Measurements from ENCODE around the gene PDGFRB. TPM values are rescaled to one million over a fixed set of nuclear protein-coding genes. Genes with fewer than 3 reads are reported as not detected.

The PDGFRB gene
- total RNA-seq, 1 experiment from 2014 or later, result 1.8 TPM

DNA sequence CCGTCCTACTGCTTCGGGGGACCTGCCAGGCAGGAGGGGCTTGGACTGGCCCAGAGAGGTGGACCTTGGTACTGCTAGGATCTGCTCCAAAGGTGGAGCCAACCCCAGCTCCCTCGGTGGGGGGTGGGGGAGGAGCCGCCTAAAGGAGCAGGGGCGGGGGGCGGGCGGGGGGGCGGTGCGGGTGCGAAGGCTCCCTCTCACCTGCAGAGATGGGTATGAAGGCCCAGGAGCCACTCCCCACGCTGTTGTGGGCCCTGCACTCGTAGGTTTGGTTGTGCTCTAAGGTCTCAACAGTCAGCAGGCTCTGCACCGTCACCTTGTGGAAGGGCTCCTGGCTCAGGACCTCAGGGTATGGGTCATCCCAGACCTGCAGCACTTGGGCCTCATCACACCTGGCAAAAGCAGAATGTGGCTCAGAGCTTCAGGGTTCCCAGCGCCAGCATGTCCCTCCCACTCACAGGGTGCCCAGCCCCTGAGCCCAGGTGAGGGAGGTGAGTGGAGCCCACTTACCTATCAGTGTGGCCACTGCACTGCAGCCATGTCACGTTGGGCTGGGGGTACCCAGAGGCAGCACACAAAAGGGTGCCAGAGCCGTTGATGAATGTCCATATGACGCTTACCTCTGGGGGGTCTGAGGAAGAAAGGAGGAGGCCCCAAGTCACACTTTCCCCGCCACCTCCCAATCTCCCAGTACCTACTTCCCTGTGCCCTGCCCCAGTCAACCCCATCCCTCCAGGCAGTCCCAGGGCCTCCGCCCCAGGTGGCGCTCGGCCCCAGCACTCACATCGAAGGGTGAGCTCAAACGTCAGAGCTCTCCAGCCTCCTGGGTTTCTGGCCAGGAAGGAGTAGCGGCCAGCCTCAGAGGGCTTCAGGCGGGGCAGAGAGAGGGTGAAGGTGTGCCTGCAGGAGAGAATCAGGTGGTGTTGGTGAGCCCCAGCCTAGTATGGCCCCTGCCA lies 85.7 kb downstream of the PDGFRB start:
- Histone ChIP-seq H3K27me3 (ENCODE audit: control insufficient read depth, insufficient read depth, low read length) (no peaks in the 10 kb centered on the region), H3K4me1 (ENCODE audit: control insufficient read depth, insufficient read depth, low read length) (no peaks in the 10 kb centered on the region), H3K9me3 (ENCODE audit: control insufficient read depth, insufficient read depth, low read depth, low read length) (no peaks in the 10 kb centered on the region), H3K27ac (ENCODE audit: low read length) (no peak overlapping the region), H3K4me3 (ENCODE audit: low read depth in 2 of 2, low read length in 2 of 2) (no peak overlapping the region), H3K36me3 (ENCODE audit: control insufficient read depth, insufficient read depth, low read length) (no peaks in the 10 kb centered on the region)
- POLR2A ChIA-PET, result interaction anchor here (0.6 kb wide), 1 partner anchor 510 kb away, joined by 4 read pairs; no protein-coding TSS in a partner anchor
- BruUV-seq (replicated peaks), result no TSS peak
- ATAC-seq, result no peak
- DNase-seq (ENCODE audit: low read depth, low spot score), result no peak
- intact Hi-C loops (cut with micrococcal nuclease; ENCODE audit: unreplicated experiment) (no loop called here), in situ Hi-C loops (cut with HindIII; ENCODE audit: low pct_unique_long_range_greater_than_20kb, low sequenced_read_pairs) (no loop called here)
- CTCF ChIA-PET, result no interaction called here
- TF ChIP-seq SIN3A (IDR thresholded peaks at IDR 0.05; ENCODE audit: borderline replicate concordance, insufficient read depth, low read depth, low read length) (no peak), TCF7L2 (IDR thresholded peaks at IDR 0.05; ENCODE audit: low read depth, low read length) (no peak), POLR2AphosphoS5 (IDR thresholded peaks at IDR 0.05; ENCODE audit: low read depth, low read length) (no peak)
- TF ChIP-seq, protein P1, sequence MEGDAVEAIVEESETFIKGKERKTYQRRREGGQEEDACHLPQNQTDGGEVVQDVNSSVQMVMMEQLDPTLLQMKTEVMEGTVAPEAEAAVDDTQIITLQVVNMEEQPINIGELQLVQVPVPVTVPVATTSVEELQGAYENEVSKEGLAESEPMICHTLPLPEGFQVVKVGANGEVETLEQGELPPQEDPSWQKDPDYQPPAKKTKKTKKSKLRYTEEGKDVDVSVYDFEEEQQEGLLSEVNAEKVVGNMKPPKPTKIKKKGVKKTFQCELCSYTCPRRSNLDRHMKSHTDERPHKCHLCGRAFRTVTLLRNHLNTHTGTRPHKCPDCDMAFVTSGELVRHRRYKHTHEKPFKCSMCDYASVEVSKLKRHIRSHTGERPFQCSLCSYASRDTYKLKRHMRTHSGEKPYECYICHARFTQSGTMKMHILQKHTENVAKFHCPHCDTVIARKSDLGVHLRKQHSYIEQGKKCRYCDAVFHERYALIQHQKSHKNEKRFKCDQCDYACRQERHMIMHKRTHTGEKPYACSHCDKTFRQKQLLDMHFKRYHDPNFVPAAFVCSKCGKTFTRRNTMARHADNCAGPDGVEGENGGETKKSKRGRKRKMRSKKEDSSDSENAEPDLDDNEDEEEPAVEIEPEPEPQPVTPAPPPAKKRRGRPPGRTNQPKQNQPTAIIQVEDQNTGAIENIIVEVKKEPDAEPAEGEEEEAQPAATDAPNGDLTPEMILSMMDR (IDR thresholded peaks at IDR 0.05), result no peak
- TF ChIP-seq, protein P2, sequence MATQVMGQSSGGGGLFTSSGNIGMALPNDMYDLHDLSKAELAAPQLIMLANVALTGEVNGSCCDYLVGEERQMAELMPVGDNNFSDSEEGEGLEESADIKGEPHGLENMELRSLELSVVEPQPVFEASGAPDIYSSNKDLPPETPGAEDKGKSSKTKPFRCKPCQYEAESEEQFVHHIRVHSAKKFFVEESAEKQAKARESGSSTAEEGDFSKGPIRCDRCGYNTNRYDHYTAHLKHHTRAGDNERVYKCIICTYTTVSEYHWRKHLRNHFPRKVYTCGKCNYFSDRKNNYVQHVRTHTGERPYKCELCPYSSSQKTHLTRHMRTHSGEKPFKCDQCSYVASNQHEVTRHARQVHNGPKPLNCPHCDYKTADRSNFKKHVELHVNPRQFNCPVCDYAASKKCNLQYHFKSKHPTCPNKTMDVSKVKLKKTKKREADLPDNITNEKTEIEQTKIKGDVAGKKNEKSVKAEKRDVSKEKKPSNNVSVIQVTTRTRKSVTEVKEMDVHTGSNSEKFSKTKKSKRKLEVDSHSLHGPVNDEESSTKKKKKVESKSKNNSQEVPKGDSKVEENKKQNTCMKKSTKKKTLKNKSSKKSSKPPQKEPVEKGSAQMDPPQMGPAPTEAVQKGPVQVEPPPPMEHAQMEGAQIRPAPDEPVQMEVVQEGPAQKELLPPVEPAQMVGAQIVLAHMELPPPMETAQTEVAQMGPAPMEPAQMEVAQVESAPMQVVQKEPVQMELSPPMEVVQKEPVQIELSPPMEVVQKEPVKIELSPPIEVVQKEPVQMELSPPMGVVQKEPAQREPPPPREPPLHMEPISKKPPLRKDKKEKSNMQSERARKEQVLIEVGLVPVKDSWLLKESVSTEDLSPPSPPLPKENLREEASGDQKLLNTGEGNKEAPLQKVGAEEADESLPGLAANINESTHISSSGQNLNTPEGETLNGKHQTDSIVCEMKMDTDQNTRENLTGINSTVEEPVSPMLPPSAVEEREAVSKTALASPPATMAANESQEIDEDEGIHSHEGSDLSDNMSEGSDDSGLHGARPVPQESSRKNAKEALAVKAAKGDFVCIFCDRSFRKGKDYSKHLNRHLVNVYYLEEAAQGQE (IDR thresholded peaks at IDR 0.05; ENCODE audit: insufficient read depth in 1 of 2, low read depth in 2 of 2, low read length in 1 of 2), result no peak

DNA sequence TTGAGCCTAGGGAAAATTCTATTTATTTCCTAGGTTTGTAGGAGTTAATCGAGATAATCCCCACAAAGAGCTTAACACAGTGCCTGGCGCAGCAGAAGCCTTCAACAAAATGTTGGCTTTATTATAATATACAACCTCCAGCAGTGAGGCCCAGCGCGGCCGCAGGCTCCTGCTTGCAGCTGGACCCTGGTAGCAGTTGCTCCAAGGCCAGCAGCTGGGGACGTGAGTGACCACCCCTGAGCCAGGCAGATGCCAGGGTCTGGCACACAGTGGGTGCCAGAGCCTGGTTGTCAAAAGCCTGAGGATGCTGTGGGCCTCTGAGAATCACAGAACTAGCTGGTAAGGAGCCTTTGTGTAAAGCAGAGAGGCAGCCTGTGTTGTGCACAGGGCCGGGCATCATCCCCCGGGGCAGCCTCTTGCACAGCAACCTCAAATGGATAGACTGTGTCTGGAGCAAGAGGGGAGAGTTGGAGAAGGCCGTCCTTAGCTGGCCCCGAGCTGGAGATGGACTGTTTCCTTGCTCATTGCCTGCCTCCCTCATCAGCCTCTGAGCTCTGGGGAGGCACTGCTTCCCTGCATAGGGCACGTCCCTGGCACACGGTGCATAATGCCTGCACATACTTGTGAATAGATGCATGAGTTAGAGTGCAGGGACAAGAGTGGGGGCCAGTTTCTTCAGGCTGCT lies 86.5 kb downstream of the PDGFRB start:
- DNase-seq (ENCODE audit: low read depth, low spot score), result no peak
- in situ Hi-C loops (cut with HindIII; ENCODE audit: low pct_unique_long_range_greater_than_20kb, low sequenced_read_pairs), result no loop called here
- ChIA-PET CTCF (no interaction called here), POLR2A (interaction anchor here (0.6 kb wide), 1 partner anchor 510 kb away, joined by 4 read pairs; no protein-coding TSS in a partner anchor)
- Histone ChIP-seq H3K4me3 (ENCODE audit: low read depth in 2 of 2, low read length in 2 of 2) (no peak overlapping the region), H3K4me1 (ENCODE audit: control insufficient read depth, insufficient read depth, low read length) (no peaks in the 10 kb centered on the region), H3K9me3 (ENCODE audit: control insufficient read depth, insufficient read depth, low read depth, low read length) (no peaks in the 10 kb centered on the region), H3K27me3 (ENCODE audit: control insufficient read depth, insufficient read depth, low read length) (no peaks in the 10 kb centered on the region), H3K27ac (ENCODE audit: low read length) (no peak overlapping the region), H3K36me3 (ENCODE audit: control insufficient read depth, insufficient read depth, low read length) (no peaks in the 10 kb centered on the region)
- ATAC-seq, result no peak; the same call in 1 of the 2 replicates
- TF ChIP-seq, protein P1 (IDR thresholded peaks at IDR 0.05), result no peak
- no peak for TF ChIP-seq POLR2AphosphoS5 (IDR thresholded peaks at IDR 0.05; ENCODE audit: low read depth, low read length)
- no peak for TF ChIP-seq TCF7L2 (IDR thresholded peaks at IDR 0.05; ENCODE audit: low read depth, low read length)
- TF ChIP-seq SIN3A (IDR thresholded peaks at IDR 0.05; ENCODE audit: borderline replicate concordance, insufficient read depth, low read depth, low read length), result no peak
- TF ChIP-seq, protein P2 (IDR thresholded peaks at IDR 0.05; ENCODE audit: insufficient read depth in 1 of 2, low read depth in 2 of 2, low read length in 1 of 2), result no peak
- intact Hi-C loops (cut with micrococcal nuclease; ENCODE audit: unreplicated experiment), result no loop called here
- BruUV-seq (replicated peaks), result no TSS peak
